CD4-positive, alpha-beta T cell treated with Interleukin-6 for 4 hours (primary cell): ENCODE data around the gene NDNF.

Experiments
- DNase-seq: peaks from one replicate; pipeline ENCODE4 v3.0.0-alpha.2; 2020; ENCODE audit warnings: mixed read lengths

The NDNF gene

GRCh38 chr4:121070696-121071639, 1.4 kb downstream of the NDNF start:
- DNase-seq, result peak; percentile 26

DNA sequence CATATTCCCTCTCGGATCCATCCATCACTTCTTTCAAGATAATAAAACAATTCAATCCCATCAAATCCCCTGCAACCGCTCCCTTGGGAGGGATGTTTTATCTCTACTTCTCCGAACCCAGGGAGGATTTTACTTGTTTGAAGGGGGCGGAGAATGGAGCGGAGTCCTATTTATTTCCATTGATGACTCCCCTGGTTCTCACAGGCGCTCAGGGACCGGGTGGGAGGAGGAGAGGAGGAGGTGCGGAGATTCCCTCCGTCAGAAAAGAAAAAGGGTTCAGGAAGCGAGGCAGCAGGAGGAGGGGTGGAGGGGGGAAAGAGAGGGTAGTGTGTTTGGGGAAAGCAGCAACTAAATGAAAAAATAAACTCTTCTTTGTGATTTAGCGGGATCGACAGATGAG, 2.1 kb downstream of the NDNF start:
- no peak for DNase-seq

DNA sequence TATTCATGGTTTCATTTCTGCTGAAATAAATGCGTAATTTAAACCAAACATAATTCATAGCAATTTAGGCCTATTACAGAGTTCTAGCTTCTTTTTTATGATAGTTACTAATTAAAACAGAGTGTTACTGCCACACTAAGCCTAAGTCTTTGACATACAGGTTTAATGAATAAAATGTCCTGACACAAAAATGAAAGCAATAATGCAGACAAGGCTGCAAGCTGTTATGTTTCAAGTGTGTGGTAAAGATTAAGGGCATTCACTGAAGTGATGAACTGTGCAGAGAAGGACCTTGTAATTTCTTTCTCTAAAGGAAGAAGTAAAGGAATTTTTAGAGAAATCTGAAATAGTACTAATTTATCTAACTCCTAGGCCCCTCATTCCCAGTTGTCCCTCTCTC, 2.9 kb downstream of the NDNF start:
- no peak for DNase-seq

GRCh38 chr4:121064482-121064881, 7.9 kb downstream of the NDNF start:
- DNase-seq, result no peak

DNA sequence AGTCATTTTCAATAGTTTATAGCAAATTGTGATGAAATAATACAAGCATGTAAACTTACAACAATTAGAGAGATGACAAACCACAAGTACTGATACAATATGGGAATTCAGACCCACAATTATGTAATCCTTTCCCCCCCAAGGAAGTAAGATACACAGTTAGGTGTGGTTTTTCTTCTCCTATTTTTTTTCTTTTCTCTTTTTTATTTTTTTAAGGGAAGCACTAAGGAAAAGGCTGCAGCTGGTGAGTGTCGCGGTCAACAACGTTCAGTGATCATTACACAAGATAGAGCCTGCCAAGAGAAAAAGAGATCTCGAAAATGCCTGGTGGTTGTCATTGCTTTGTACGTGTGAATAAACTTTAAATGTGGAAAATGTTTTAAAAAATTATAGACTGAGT, 9.8 kb downstream of the NDNF start:
- no peak for DNase-seq

GRCh38 chr4:121061861-121062260, 10.5 kb downstream of the NDNF start:
- DNase-seq, result no peak

- no peak for DNase-seq
Observed at GRCh38 chr4:121061215-121061614, 11.1 kb downstream of the NDNF start.

GRCh38 chr4:121057466-121057922, 14.8 kb downstream of the NDNF start:
- DNase-seq, result no peak

- no peak for DNase-seq
Observed at GRCh38 chr4:121056066-121056465, 16.3 kb downstream of the NDNF start.

GRCh38 chr4:121054373-121054772, 18.0 kb downstream of the NDNF start:
- DNase-seq, result no peak

- DNase-seq, result no peak
Observed at GRCh38 chr4:121053601-121054143, 18.7 kb downstream of the NDNF start.

DNA sequence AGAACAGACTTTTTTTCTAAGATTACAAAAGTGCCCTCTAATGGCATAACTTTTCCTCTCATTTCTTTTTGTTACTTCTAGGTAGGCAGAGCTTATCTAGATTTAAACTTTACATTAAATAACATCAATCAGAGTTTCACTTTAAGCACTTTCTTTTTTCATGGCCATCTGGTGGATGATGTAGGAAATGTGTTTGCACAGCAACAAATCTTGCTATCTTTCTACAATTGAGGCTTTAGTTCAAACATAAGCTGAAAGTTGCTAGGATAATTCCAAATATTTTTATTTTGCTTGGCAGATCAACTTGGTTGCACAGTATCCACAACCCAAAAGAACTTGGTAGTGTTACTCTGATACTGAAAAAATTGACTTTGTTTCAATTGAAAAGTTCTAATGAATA, 22.0 kb downstream of the NDNF start:
- no peak for DNase-seq

GRCh38 chr4:121049072-121049599, 23.2 kb downstream of the NDNF start:
- DNase-seq, result no peak

DNA sequence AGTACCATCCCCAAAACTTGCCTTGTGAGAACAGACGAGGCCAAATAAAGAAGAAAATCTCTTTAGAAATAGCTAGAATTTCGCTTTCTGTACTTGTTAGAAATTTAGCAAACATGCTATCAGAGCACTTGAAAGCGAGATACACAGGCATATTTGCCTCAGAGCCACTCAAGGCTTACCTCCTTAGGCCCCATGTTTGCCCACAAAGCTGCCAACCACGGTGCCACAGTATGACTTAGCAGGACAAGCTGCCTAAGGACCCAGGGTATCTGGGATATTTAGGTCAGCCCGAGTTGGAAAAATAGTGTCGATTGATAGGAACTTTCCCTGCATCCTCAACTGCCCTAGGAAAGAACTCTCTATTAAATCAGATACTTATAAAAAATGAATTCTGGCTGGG, 24.2 kb downstream of the NDNF start:
- no peak for DNase-seq

DNA sequence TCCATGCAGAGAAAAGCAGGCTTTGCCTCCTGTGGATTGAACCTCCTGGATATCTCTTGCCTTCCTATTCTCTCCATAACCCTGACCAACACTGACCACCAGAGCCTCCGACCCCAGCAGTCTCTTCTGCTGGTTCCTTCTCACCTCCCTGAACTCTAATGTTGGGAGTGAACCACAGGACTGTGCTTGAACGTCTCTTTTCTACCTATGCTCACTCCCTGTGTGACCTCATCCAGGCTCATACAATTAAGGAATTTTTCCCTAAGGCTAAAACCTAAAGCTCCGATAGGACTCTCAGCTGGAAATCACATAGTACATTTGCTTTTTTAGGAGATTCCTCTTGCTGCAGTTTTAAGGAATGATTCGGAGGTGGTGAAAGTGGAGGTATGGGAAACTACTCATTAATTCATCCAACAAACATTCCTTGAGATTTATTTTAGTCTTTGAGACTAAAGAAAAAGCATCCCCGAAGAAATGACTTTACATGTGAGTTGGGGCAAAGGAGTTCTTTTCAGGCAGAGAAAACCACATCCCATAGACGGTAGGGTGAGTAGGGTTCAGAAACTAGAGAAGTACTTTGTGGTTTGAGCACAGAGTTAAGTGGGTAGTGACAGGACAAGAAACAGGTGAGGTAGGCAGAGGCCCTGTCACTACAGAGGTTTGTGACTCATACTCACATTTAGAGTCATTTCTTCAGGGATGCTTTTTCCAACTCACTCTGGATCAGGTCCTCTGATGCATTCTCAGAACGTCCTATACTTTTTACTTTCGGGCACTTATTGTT, 30.8 kb downstream of the NDNF start:
- peak; percentile 24 for DNase-seq

DNA sequence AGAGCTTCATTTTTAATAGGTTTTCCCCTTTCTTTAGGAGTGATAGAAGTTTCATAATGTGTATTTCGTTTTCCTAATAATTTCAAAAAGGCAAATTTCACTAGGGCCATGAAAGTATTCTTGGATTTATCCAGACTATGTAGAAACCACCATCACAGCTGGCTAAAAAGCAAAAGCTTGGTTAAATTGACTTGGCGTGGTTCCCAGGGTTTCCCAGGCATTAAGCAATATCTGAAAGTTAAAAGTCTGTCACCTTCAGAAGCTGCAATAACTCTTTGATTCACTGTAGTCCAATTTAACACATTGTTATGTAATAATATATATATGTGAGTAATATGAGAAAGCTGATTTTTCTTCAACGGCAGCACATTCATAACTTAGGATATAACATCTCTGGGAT, 38.3 kb downstream of the NDNF start:
- no peak for DNase-seq

DNA sequence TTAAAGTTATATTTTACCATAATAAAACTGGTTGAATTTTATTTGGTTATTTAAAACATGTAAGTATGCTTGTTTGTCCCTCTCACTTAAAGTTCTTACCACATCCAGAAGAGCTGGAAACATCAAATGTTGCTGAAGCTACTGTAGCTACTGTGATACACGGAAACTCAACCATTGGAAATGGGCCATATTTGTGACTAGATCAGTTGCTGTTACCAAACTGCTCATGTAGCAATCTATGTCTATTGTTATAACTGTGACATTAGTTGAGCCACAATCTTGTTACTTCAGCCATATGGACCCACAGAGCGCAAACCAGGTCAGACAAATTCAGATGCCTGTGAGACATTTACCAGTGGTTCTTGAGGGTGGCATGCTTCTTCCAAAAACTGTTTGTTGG, 41.6 kb downstream of the NDNF start:
- DNase-seq, result no peak

- no peak for DNase-seq
Observed at GRCh38 chr4:121030131-121030530, 42.2 kb downstream of the NDNF start.

DNA sequence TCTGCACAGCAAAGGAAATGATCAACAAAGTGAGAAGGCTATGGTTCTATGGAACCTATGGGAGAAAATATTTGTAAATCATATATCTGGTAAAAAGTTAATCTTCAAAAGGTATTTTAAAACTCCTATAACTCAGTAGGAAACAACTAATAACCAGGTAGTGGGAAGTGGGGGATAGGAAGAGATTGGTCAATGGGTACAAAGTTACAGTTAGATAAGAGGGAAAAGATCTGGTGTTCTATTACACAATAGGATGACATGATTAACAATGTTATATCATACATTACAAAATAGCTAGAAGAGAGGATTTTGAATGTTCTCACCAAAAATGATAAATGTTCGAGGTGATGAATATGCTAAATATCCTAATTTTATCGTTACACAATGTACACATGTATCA, 46.3 kb downstream of the NDNF start:
- DNase-seq, result no peak

GRCh38 chr4:121025540-121025939, 46.8 kb downstream of the NDNF start:
- no peak for DNase-seq

- DNase-seq, result no peak
Observed at GRCh38 chr4:121018543-121018942, 53.8 kb downstream of the NDNF start.

GRCh38 chr4:121016611-121017010, 55.7 kb downstream of the NDNF start:
- DNase-seq, result no peak

DNA sequence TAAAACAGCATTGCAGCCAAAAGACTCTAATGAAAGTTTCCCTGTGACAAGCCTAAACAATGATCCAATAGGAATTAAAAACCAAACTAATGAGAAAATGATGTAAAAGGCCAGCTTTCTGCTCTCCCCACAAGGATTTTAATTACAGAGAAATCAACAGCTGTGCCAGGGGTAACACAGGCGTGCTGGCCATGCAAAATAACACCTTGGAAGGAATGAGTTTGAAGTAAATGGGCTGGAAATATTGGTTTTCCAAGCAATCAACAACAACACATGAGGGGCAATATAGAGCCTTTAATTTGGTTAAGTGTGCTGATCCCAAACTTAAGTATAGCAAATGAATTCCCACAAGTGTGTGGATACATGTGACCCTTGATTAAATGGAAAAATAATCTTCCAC, 56.9 kb downstream of the NDNF start:
- DNase-seq, result no peak
